ENCODE data around the gene SORCS3. TPM values are rescaled to one million over a fixed set of nuclear protein-coding genes. Genes with fewer than 3 reads are reported as not detected.

The SORCS3 gene
- total and polyA plus RNA-seq, 10 of the 15 experiments (the other 5 are each of a cell fraction or from before 2014, with no cell fraction given): 0.01 to 0.04 (median 0.02) TPM; not detected in 7

DNA sequence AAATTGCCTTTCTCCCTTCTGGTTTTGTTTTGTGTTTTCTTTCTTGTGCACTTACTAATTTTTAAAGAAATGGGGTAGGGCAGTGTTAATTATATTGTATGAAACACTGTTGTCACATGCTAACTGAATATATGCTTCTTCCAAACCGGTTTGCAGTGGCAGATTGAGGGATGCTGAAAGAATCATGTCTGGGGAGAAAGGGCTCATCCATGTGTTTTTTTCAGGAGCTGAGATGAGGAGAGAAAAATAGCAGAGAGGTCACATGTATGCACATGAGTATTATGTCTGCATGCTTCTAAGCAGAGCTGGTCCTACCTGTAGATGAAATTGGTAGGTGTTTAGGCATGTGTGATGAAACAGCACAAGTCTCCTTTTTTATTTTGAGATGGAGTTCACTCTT lies 17.0 kb downstream of the SORCS3 start:
- 0% methylated on average over 1 of the region's 1 CpG for WGBS (ENCODE audit: insufficient coverage, insufficient replicate concordance, low lambda C conversion rate, missing lambda C conversion rate)
- H3K4me2 ChIP-seq (ENCODE audit: control insufficient read depth, insufficient read depth): no peak overlapping the region
- no peak for FAIRE-seq
- ChIA-PET SMC1A (ENCODE audit: uncharacterized antibody, unreplicated experiment) (interaction anchor here (0.7 kb wide), 1 partner anchor 141 kb away, joined by 4 read pairs; no protein-coding TSS in a partner anchor), POLR2A (no interaction called here), RAD21 (ENCODE audit: unreplicated experiment) (no interaction called here), CTCF (no interaction called here)
- H3K27me3 ChIP-seq (replicated peaks in 1 of 2; ENCODE audit: control insufficient read depth in 2 of 2, insufficient read depth in 2 of 2, low read length in 1 of 2): peaks cover 0 to 2% of the 10 kb centered on the region in 2 experiments; a peak in 2 of 4 replicates
- no peaks in the 10 kb centered on the region for H3K36me3 ChIP-seq (ENCODE audit: control insufficient read depth in 2 of 2, insufficient read depth in 2 of 2, low read length in 1 of 2)
- H3K9ac ChIP-seq (ENCODE audit: control insufficient read depth, insufficient read depth, low read length): no peak overlapping the region
- no peak overlapping the region for H2AFZ ChIP-seq (ENCODE audit: control insufficient read depth, low read depth, low read length)
- no peaks in the 10 kb centered on the region for H3K9me3 ChIP-seq (replicated peaks; ENCODE audit: control insufficient read depth, insufficient read depth, low read length)
- in situ Hi-C loops (cut with MboI): no loop called here
- no TSS peak for BruUV-seq (replicated peaks)
- no peaks in the 10 kb centered on the region for H3K4me1 ChIP-seq (ENCODE audit: control insufficient read depth, insufficient read depth, low read length)
- H3K4me3 ChIP-seq: no peak overlapping the region
- DNase-seq (ENCODE audit: low read depth, low spot score): no peak
- H4K20me1 ChIP-seq (ENCODE audit: control insufficient read depth, insufficient read depth): no peaks in the 10 kb centered on the region
- no peaks in the 10 kb centered on the region for H3K79me2 ChIP-seq (ENCODE audit: control insufficient read depth, insufficient read depth, low read length)
- no peak overlapping the region for H3K27ac ChIP-seq (ENCODE audit: control insufficient read depth, insufficient read depth)
- ATAC-seq: no peak
- intact Hi-C loops (cut with micrococcal nuclease; ENCODE audit: unreplicated experiment): no loop called here
- no peak for TF ChIP-seq CREB1 (IDR thresholded peaks at IDR 0.05; ENCODE audit: low read depth)
- no peak for TF ChIP-seq HSF1 (IDR thresholded peaks at IDR 0.05; ENCODE audit: low read depth, low read length)
- no peak for TF ChIP-seq EED (IDR thresholded peaks at IDR 0.05; ENCODE audit: low read depth)
- TF ChIP-seq ATF7 (IDR thresholded peaks at IDR 0.05; ENCODE audit: low read depth): no peak
- TF ChIP-seq, protein P1, sequence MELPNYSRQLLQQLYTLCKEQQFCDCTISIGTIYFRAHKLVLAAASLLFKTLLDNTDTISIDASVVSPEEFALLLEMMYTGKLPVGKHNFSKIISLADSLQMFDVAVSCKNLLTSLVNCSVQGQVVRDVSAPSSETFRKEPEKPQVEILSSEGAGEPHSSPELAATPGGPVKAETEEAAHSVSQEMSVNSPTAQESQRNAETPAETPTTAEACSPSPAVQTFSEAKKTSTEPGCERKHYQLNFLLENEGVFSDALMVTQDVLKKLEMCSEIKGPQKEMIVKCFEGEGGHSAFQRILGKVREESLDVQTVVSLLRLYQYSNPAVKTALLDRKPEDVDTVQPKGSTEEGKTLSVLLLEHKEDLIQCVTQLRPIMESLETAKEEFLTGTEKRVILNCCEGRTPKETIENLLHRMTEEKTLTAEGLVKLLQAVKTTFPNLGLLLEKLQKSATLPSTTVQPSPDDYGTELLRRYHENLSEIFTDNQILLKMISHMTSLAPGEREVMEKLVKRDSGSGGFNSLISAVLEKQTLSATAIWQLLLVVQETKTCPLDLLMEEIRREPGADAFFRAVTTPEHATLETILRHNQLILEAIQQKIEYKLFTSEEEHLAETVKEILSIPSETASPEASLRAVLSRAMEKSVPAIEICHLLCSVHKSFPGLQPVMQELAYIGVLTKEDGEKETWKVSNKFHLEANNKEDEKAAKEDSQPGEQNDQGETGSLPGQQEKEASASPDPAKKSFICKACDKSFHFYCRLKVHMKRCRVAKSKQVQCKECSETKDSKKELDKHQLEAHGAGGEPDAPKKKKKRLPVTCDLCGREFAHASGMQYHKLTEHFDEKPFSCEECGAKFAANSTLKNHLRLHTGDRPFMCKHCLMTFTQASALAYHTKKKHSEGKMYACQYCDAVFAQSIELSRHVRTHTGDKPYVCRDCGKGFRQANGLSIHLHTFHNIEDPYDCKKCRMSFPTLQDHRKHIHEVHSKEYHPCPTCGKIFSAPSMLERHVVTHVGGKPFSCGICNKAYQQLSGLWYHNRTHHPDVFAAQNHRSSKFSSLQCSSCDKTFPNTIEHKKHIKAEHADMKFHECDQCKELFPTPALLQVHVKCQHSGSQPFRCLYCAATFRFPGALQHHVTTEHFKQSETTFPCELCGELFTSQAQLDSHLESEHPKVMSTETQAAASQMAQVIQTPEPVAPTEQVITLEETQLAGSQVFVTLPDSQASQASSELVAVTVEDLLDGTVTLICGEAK (IDR thresholded peaks at IDR 0.05; ENCODE audit: borderline replicate concordance): no peak
- no peak for TF ChIP-seq IKZF1 (conservative IDR thresholded peaks at IDR 0.05)
- TF ChIP-seq, protein P2, sequence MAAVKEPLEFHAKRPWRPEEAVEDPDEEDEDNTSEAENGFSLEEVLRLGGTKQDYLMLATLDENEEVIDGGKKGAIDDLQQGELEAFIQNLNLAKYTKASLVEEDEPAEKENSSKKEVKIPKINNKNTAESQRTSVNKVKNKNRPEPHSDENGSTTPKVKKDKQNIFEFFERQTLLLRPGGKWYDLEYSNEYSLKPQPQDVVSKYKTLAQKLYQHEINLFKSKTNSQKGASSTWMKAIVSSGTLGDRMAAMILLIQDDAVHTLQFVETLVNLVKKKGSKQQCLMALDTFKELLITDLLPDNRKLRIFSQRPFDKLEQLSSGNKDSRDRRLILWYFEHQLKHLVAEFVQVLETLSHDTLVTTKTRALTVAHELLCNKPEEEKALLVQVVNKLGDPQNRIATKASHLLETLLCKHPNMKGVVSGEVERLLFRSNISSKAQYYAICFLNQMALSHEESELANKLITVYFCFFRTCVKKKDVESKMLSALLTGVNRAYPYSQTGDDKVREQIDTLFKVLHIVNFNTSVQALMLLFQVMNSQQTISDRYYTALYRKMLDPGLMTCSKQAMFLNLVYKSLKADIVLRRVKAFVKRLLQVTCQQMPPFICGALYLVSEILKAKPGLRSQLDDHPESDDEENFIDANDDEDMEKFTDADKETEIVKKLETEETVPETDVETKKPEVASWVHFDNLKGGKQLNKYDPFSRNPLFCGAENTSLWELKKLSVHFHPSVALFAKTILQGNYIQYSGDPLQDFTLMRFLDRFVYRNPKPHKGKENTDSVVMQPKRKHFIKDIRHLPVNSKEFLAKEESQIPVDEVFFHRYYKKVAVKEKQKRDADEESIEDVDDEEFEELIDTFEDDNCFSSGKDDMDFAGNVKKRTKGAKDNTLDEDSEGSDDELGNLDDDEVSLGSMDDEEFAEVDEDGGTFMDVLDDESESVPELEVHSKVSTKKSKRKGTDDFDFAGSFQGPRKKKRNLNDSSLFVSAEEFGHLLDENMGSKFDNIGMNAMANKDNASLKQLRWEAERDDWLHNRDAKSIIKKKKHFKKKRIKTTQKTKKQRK (IDR thresholded peaks at IDR 0.05; ENCODE audit: low read depth, low read length): no peak
- no peak for TF ChIP-seq NBN (IDR thresholded peaks at IDR 0.05)
- TF ChIP-seq MYB (IDR thresholded peaks at IDR 0.05; ENCODE audit: borderline replicate concordance, low read depth, low read length): no peak
- no peak for TF ChIP-seq CHD2 (IDR thresholded peaks at IDR 0.05; ENCODE audit: borderline replicate concordance, low read depth, low read length)
- TF ChIP-seq ETV6 (conservative IDR thresholded peaks at IDR 0.05 in 1 of 2, IDR thresholded peaks at IDR 0.05 in 1 of 2; ENCODE audit: borderline replicate concordance in 1 of 2, low read depth in 1 of 2): no peak
- no peak for TF ChIP-seq HCFC1 (IDR thresholded peaks at IDR 0.05; ENCODE audit: low read length)
- no peak for TF ChIP-seq MEF2A (IDR thresholded peaks at IDR 0.05; ENCODE audit: insufficient read depth, low read depth, low read length)
- no peak for TF ChIP-seq ZZZ3 (IDR thresholded peaks at IDR 0.05; ENCODE audit: control insufficient read depth, insufficient read length, low read depth)
- TF ChIP-seq FOXK2 (IDR thresholded peaks at IDR 0.05): no peak
- TF ChIP-seq MTA3 (IDR thresholded peaks at IDR 0.05; ENCODE audit: borderline replicate concordance, low read length): no peak
- TF ChIP-seq TBL1XR1 (IDR thresholded peaks at IDR 0.05; ENCODE audit: low read depth, low read length): no peak

All from GM12878 (cell line).